Activated CD8-positive, alpha-beta memory T cell treated with anti-CD3 and anti-CD28 coated beads for 36 hours (primary cell): ENCODE results near the gene GNAS-AS1. TPM values are rescaled to one million over a fixed set of nuclear protein-coding genes. Genes with fewer than 3 reads are reported as not detected.
"Not testable (repeated sequence)": the region's sequence is repeated elsewhere in the genome, so short reads cannot be mapped to it uniquely, and the experiment has no call there.

Source experiments
- CTCF ChIA-PET: fragments of 350-600 bp; sonication (Branson Sonifier 250); formaldehyde crosslinking; loops from one replicate; lab custom pipeline; 2021; ENCODE audit warnings: antibody characterized with exemption; lab: Charles Lee
- POLR2A ChIA-PET: fragments of 350-600 bp; sonication (Branson Sonifier 250); formaldehyde crosslinking; loops from one replicate; lab custom pipeline; 2021; ENCODE audit warnings: antibody characterized with exemption; lab: Charles Lee
- total RNA-seq, 2 experiments: library from RNA; stranded (reverse); gene quantifications; one replicate each; pipeline ENCODE4 v1.2.3, GENCODE V29; 2021

GNAS-AS1 gene
- total RNA-seq, 2 experiments from 2014 or later = 1.3 TPM

- ChIA-PET POLR2A (no interaction called here), CTCF (interaction anchor here (0.6 kb wide), 1 partner anchor 157 kb away, joined by 4 read pairs; no protein-coding TSS in a partner anchor)
Observed at GRCh38 chr20:58822748-58823730, 27.7 kb downstream of the GNAS-AS1 start.

- CTCF ChIA-PET = interaction anchor here (0.6 kb wide), 1 partner anchor 156 kb away, joined by 4 read pairs; no protein-coding TSS in a partner anchor
- POLR2A ChIA-PET = no interaction called here
Observed at GRCh38 chr20:58822149-58822548, 28.6 kb downstream of the GNAS-AS1 start.

- CTCF ChIA-PET, POLR2A ChIA-PET: not testable (repeated sequence)
Observed at GRCh38 chr20:58820515-58820914, 30.2 kb downstream of the GNAS-AS1 start.

- ChIA-PET POLR2A (no interaction called here), CTCF (no interaction called here)
Observed at GRCh38 chr20:58819921-58820320, 30.8 kb downstream of the GNAS-AS1 start.

- CTCF ChIA-PET = interaction anchor here (0.7 to 1.2 kb wide), 4 partner anchors 21 to 168 kb away, joined by 3 read pairs; partner anchors contain the start of gene STX16
- POLR2A ChIA-PET = interaction anchor here (0.7 kb wide), 1 partner anchor 328 kb away, joined by 4 read pairs; no protein-coding TSS in a partner anchor
Observed at GRCh38 chr20:58818586-58819285, 32.0 kb downstream of the GNAS-AS1 start.

GRCh38 chr20:58817748-58818147, 33.0 kb downstream of the GNAS-AS1 start:
- CTCF ChIA-PET = interaction anchor here (1.2 kb wide), 1 partner anchor 35 kb away, joined by 3 read pairs; no protein-coding TSS in a partner anchor
- POLR2A ChIA-PET = interaction anchor here (0.5 kb wide), 1 partner anchor 126 kb away, joined by 8 read pairs; no protein-coding TSS in a partner anchor

GRCh38 chr20:58816957-58817651, 33.6 kb downstream of the GNAS-AS1 start:
- POLR2A ChIA-PET = interaction anchor here (0.5 kb wide), 1 partner anchor 125 kb away, joined by 8 read pairs; no protein-coding TSS in a partner anchor
- CTCF ChIA-PET = no interaction called here

- POLR2A ChIA-PET = no interaction called here
Observed at GRCh38 chr20:58816051-58816450, 34.7 kb downstream of the GNAS-AS1 start.

GRCh38 chr20:58815448-58815847, 35.3 kb downstream of the GNAS-AS1 start:
- CTCF ChIA-PET = no interaction called here

More at GRCh38 chr20:58816051-58816450, 34.7 kb downstream of the GNAS-AS1 start:
- CTCF ChIA-PET = no interaction called here

GRCh38 chr20:58813369-58813768, 37.3 kb downstream of the GNAS-AS1 start:
- ChIA-PET CTCF (interaction anchor here (1.4 kb wide), 1 partner anchor 16 kb away, joined by 3 read pairs; no protein-coding TSS in a partner anchor), POLR2A (no interaction called here)

More at GRCh38 chr20:58815448-58815847, 35.3 kb downstream of the GNAS-AS1 start:
- POLR2A ChIA-PET = no interaction called here

GRCh38 chr20:58811334-58811733, 39.4 kb downstream of the GNAS-AS1 start:
- ChIA-PET POLR2A (no interaction called here), CTCF (no interaction called here)

GRCh38 chr20:58810879-58811250, 39.8 kb downstream of the GNAS-AS1 start:
- ChIA-PET POLR2A (no interaction called here), CTCF (interaction anchor here (0.6 kb wide), 1 partner anchor 28 kb away, joined by 3 read pairs; no protein-coding TSS in a partner anchor)

GRCh38 chr20:58810116-58810878, 40.4 kb downstream of the GNAS-AS1 start:
- POLR2A ChIA-PET = no interaction called here
- CTCF ChIA-PET = interaction anchor here (0.6 kb wide), 1 partner anchor 29 kb away, joined by 3 read pairs; no protein-coding TSS in a partner anchor

GRCh38 chr20:58808271-58809046, 42.2 kb downstream of the GNAS-AS1 start:
- POLR2A ChIA-PET = no interaction called here

GRCh38 chr20:58807801-58808200, 42.9 kb downstream of the GNAS-AS1 start:
- ChIA-PET POLR2A (no interaction called here), CTCF (no interaction called here)

More at GRCh38 chr20:58808271-58809046, 42.2 kb downstream of the GNAS-AS1 start:
- CTCF ChIA-PET = no interaction called here

- POLR2A ChIA-PET = no interaction called here
- CTCF ChIA-PET = no interaction called here
Observed at GRCh38 chr20:58803533-58803932, 47.2 kb downstream of the GNAS-AS1 start.

- ChIA-PET POLR2A (no interaction called here), CTCF (no interaction called here)
Observed at GRCh38 chr20:58802061-58802460, 48.6 kb downstream of the GNAS-AS1 start.
